ENCODE results near the gene PDILT. TPM values are rescaled to one million over a fixed set of nuclear protein-coding genes. Genes with fewer than 3 reads are reported as not detected.

Gene PDILT
- total and polyA plus RNA-seq, 2 donors (not counting 3 experiments of a cell fraction or from before 2014, with no cell fraction given), result not detected

DNA sequence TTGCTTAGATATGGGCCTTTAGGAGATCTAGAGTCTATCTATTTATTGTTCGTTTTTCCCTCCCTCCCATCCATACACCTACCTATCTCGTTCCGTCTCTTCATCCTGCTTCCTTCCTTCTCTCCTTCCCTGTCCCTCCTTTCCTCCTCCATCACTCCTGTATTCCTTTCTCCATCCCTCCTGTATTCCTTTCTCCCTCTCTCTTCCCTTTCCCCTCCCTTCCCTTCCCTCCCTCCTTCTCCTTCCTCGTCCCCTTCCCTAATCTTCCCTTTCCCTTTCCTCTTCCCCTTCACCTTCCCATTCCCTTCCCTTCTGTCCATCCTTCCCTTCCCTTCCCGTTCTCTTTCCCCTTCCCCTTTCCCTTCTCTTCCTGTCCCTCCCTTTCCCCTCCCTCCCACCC lies 87.8 kb downstream of the PDILT start:
- dilution Hi-C loops (cut with MboI; ENCODE audit: extremely low pct_ligation_motif_present, low sequenced_read_pairs) (no loop called here), intact Hi-C loops (cut with micrococcal nuclease) (no loop called here)
- no peak for FAIRE-seq

More for the DNA sequence above, 87.8 kb downstream of the PDILT start:
- Histone ChIP-seq H3K4me3 (replicated peaks in 1 of 3; ENCODE audit: insufficient read depth in 1 of 3, low read depth in 1 of 3, low read length in 3 of 3) (no peak overlapping the region), H3K36me3 (ENCODE audit: control insufficient read depth in 2 of 2, extremely low read depth in 1 of 2, insufficient read depth in 2 of 2, low read length in 2 of 2) (no peaks in the 10 kb centered on the region), H4K20me1 (replicated peaks; ENCODE audit: control insufficient read depth, extremely low read depth, insufficient read depth, low read length) (no peaks in the 10 kb centered on the region), H3K9ac (replicated peaks; ENCODE audit: extremely low read depth, insufficient read depth, low read length) (no peak overlapping the region), H3K79me2 (ENCODE audit: control insufficient read depth, insufficient read depth, low read length) (no peaks in the 10 kb centered on the region), H3K27me3 (ENCODE audit: control insufficient read depth in 2 of 2, insufficient read depth in 2 of 2, low read length in 2 of 2) (no peaks in the 10 kb centered on the region), H3K4me1 (ENCODE audit: control insufficient read depth, extremely low read depth, insufficient read depth, low read length) (no peaks in the 10 kb centered on the region), H3K27ac (ENCODE audit: insufficient read depth, low read depth, low read length) (no peak overlapping the region), H2AFZ (ENCODE audit: low read depth, low read length) (no peak overlapping the region), H3K4me2 (ENCODE audit: insufficient read depth, low read length) (no peak overlapping the region), H3K9me1 (replicated peaks; ENCODE audit: control insufficient read depth, extremely low read depth, insufficient read depth, low read length) (no peaks in the 10 kb centered on the region), H3K9me3 (replicated peaks; ENCODE audit: control insufficient read depth, insufficient read depth, low read length) (no peaks in the 10 kb centered on the region)
- no TSS peak for BruUV-seq (replicated peaks)
- ChIA-PET CTCF (no interaction called here), POLR2A (no interaction called here)
- no peak for DNase-seq (ENCODE audit: low read depth, low spot score)
- TF ChIP-seq POLR2AphosphoS5 (IDR thresholded peaks at IDR 0.05; ENCODE audit: insufficient read depth, low read depth, low read length), result no peak
- no peak for TF ChIP-seq GATA2 (IDR thresholded peaks at IDR 0.05; ENCODE audit: insufficient read depth, insufficient read length, low read depth, low read length)
- no peak for TF ChIP-seq EZH2 (IDR thresholded peaks at IDR 0.05; ENCODE audit: borderline replicate concordance, low read depth, low read length, severe bottlenecking)
- TF ChIP-seq, protein P1, sequence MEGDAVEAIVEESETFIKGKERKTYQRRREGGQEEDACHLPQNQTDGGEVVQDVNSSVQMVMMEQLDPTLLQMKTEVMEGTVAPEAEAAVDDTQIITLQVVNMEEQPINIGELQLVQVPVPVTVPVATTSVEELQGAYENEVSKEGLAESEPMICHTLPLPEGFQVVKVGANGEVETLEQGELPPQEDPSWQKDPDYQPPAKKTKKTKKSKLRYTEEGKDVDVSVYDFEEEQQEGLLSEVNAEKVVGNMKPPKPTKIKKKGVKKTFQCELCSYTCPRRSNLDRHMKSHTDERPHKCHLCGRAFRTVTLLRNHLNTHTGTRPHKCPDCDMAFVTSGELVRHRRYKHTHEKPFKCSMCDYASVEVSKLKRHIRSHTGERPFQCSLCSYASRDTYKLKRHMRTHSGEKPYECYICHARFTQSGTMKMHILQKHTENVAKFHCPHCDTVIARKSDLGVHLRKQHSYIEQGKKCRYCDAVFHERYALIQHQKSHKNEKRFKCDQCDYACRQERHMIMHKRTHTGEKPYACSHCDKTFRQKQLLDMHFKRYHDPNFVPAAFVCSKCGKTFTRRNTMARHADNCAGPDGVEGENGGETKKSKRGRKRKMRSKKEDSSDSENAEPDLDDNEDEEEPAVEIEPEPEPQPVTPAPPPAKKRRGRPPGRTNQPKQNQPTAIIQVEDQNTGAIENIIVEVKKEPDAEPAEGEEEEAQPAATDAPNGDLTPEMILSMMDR (IDR thresholded peaks at IDR 0.05; ENCODE audit: extremely low read depth in 1 of 2, insufficient read depth in 1 of 2, low read depth in 1 of 2, low read length in 2 of 2), result no peak
- no peak for TF ChIP-seq JUN (IDR thresholded peaks at IDR 0.05; ENCODE audit: borderline replicate concordance, insufficient read depth, insufficient read length, low read depth)
- no peak for TF ChIP-seq MYC (IDR thresholded peaks at IDR 0.05; ENCODE audit: low read depth, low read length)
- TF ChIP-seq FOS (IDR thresholded peaks at IDR 0.05; ENCODE audit: borderline replicate concordance, insufficient read depth, low read length), result no peak
- TF ChIP-seq, protein P2, sequence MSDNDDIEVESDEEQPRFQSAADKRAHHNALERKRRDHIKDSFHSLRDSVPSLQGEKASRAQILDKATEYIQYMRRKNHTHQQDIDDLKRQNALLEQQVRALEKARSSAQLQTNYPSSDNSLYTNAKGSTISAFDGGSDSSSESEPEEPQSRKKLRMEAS (IDR thresholded peaks at IDR 0.05; ENCODE audit: insufficient read depth, insufficient read length), result no peak
- no peak for TF ChIP-seq POLR2A (IDR thresholded peaks at IDR 0.05; ENCODE audit: low read depth, low read length)

Measured in endothelial cell of umbilical vein (primary cell).